Gastrocnemius medialis (tissue), 4 donors: ENCODE data around the gene LRRC23. TPM values are rescaled to one million over a fixed set of nuclear protein-coding genes. Genes with fewer than 3 reads are reported as not detected.
A peak's percentile ranks its signal among the peaks of the same experiment; 100 is the strongest.
"Not testable (repeated sequence)": the region's sequence is repeated elsewhere in the genome, so short reads cannot be mapped to it uniquely, and the experiment has no call there.

Source experiments
- ATAC-seq, 2 donors: fragments of 150-250 bp; one replicate each; pipeline ENCODE4 v1.9.1; 2016
- DNase-seq, 2 donors: peaks; one replicate each; pipeline ENCODE4 v3.0.0-alpha.2; 2019
- H3K27ac ChIP-seq, 4 donors: fragments of 200-600 bp; sonication (generic); 1 replicate in 1 of 4; 2 replicates in 3 of 4; pipeline ENCODE4 v1.5.1; 2016 to 2018; ENCODE audit warnings: mild to moderate bottlenecking in 2 of 4, moderate library complexity in 1 of 4
- H3K27me3 ChIP-seq, 3 donors: fragments of 200-600 bp; sonication (generic) in 2 of 3; 1 replicate in 1 of 3; 2 replicates in 2 of 3; pipeline versions ENCODE4 v1.5.1 to v1.6.0; 2016 to 2019; ENCODE audit warnings: mild to moderate bottlenecking in 1 of 3, moderate library complexity in 1 of 3
- H3K36me3 ChIP-seq, 2 donors: fragments of 200-600 bp; sonication (generic) in 1 of 2; one replicate each; pipeline ENCODE4 v1.5.1; 2017 to 2018
- H3K4me1 ChIP-seq, 2 donors: fragments of 200-600 bp; sonication (generic) in 1 of 2; one replicate each; pipeline ENCODE4 v1.5.1; 2016 to 2017; ENCODE audit warnings: mild to moderate bottlenecking in 2 of 2
- H3K4me3 ChIP-seq, 4 donors: fragments of 200-600 bp; sonication (generic) in 3 of 4; 1 replicate in 1 of 4; 2 replicates in 3 of 4; pipeline ENCODE4 v1.5.1; 2016 to 2019; ENCODE audit warnings: mild to moderate bottlenecking in 2 of 4
- H3K9me3 ChIP-seq, 3 donors: fragments of 200-600 bp; sonication (generic) in 2 of 3; 1 replicate in 1 of 3; 2 replicates in 2 of 3; pipeline ENCODE4 v1.5.1; 2016 to 2019
- POLR2A ChIP-seq, 2 donors: fragments of 450-650 bp; IDR thresholded peaks; one replicate each; pipeline ENCODE4 v1.6.1; 2017; ENCODE audit warnings: antibody characterized with exemption in 2 of 2, mild to moderate bottlenecking in 2 of 2, moderate library complexity in 2 of 2
- in situ Hi-C, 4 donors: fragments of 200-750 bp; cut with MboI; loops; one replicate each; pipeline versions ENCODE4 v1.15.0 to v1.8.0; 2017; ENCODE audit warnings: low sequenced_read_pairs in 4 of 4
- intact Hi-C: fragments of 100-400 bp; cut with DNase I; formaldehyde crosslinking; loops from one replicate; pipeline ENCODE4 v1.15.1; 2023; ENCODE audit warnings: low total_unique reads
- total RNA-seq, 4 donors: library from RNA; depleted of rRNA; stranded (reverse); fragments of >200 nt; gene quantifications; one replicate each; pipeline versions ENCODE4 v1.1.0 to v1.2.3, GENCODE V29; 2016
- TF ChIP-seq, protein P1 (sequence below), 5 experiments: fragments of 450-650 bp in 3 of 5; fragments of 200-600 bp in 2 of 5; sonication (generic) in 2 of 5; IDR thresholded peaks in 4 of 5; conservative IDR thresholded peaks in 1 of 5; 1 replicate in 4 of 5; 2 replicates in 1 of 5; pipeline ENCODE4 v1.5.1; 2016 to 2019; ENCODE audit warnings: antibody characterized with exemption in 5 of 5, mild to moderate bottlenecking in 3 of 5, moderate library complexity in 3 of 5

Gene LRRC23
- total RNA-seq, 4 donors from 2014 or later = 6.5 to 14.0 (median 11.0) TPM

DNA sequence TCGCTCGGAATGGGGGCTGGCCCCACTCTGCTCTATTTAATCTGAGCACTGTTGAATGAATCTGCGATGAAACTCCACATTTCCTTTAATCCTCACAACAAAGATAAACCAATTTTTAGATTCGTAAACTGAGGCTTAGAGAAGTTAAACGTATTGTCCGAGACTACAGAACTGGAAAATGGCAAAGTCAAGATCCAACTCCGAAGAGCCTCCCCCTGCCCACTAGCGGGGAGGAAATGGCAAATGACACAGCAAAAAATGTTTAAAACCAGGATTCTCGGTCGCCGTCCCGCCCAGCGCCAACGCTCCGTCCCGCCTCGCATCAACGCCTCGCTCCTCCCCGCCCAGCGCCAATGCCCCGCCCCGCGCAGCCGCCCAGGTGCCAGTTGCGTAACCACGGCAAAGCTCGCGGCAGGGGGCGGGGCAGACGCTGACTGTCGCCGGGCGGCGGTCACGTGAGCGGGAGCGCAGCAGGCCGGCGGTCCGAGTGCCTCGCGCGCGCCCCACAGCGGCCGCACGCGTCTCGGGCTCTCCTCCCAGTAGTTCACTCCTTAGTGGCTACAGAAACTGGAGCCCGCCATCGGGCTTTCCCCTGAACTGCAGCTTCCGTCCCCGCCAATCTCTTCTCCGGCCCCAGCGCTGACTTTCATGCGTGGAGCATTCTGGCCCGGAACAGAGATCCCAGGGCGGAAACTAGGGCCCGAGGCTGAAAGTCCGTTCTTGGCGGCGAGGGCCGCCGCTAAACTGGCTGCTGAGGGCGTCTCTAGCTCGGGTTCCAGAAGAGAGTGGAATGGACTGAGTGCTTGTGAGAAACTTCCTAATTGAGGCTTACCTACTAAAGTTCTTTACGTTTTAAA, 13.6 kb upstream of the LRRC23 start:
- in situ Hi-C loops (no loop called here), intact Hi-C loops (loop anchor here (1.0 kb wide), 4 partner anchors 13 to 39 kb away; partner anchors contain the start of genes LRRC23, SPSB2 and USP5)
- peak; percentile 53 to 56 for TF ChIP-seq POLR2A (IDR thresholded peaks at IDR 0.05)
- TF ChIP-seq, protein P1, sequence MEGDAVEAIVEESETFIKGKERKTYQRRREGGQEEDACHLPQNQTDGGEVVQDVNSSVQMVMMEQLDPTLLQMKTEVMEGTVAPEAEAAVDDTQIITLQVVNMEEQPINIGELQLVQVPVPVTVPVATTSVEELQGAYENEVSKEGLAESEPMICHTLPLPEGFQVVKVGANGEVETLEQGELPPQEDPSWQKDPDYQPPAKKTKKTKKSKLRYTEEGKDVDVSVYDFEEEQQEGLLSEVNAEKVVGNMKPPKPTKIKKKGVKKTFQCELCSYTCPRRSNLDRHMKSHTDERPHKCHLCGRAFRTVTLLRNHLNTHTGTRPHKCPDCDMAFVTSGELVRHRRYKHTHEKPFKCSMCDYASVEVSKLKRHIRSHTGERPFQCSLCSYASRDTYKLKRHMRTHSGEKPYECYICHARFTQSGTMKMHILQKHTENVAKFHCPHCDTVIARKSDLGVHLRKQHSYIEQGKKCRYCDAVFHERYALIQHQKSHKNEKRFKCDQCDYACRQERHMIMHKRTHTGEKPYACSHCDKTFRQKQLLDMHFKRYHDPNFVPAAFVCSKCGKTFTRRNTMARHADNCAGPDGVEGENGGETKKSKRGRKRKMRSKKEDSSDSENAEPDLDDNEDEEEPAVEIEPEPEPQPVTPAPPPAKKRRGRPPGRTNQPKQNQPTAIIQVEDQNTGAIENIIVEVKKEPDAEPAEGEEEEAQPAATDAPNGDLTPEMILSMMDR (IDR thresholded peaks at IDR 0.05 in 4 of 5, conservative IDR thresholded peaks at IDR 0.05 in 1 of 5) = peak; percentile 78 to 94 (median 87)
- peak; percentile 92 to 95 for DNase-seq
- peak overlapping the region; percentile 85 to 92 (median 87) for H3K27ac ChIP-seq
- H3K4me3 ChIP-seq = peak overlapping the region; percentile 60 to 83 (median 68)
- peaks cover 10% of the 10 kb centered on the region in 2 donors for H3K4me1 ChIP-seq
- no peaks in the 10 kb centered on the region for H3K27me3 ChIP-seq
- peak; percentile 99 for ATAC-seq
- H3K36me3 ChIP-seq = no peaks in the 10 kb centered on the region
- H3K9me3 ChIP-seq = no peaks in the 10 kb centered on the region

DNA sequence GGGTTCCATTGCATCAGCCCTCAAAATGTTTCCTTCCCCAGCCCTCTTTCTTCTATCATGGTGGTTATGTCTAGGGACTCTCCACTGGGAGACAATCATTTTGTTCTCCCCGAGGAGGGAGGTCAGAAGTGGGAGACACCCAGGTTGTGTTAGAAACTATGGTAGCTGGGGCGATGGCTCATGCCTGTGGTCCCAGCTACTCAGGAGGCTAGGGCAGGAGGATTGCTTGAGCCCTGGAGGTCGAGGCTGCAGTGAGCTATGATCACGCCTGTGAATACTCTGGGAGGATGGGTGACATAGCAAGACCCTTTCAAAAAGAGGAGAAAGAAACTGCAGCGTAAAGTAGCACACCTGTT, 13.0 kb upstream of the LRRC23 start:
- Histone ChIP-seq H3K27ac (peak overlapping the region; percentile 85 to 92 (median 87)), H3K27me3 (no peaks in the 10 kb centered on the region), H3K4me1 (peaks cover 10% of the 10 kb centered on the region in 2 donors), H3K9me3 (no peaks in the 10 kb centered on the region), H3K4me3 (peak overlapping the region; percentile 60 to 83 (median 68)), H3K36me3 (no peaks in the 10 kb centered on the region)
- DNase-seq (no peak), ATAC-seq (peak; percentile 3 to 13)
- intact Hi-C loops (loop anchor here (1.0 kb wide), 4 partner anchors 13 to 39 kb away; partner anchors contain the start of genes LRRC23, SPSB2 and USP5), in situ Hi-C loops (no loop called here)
- TF ChIP-seq POLR2A (IDR thresholded peaks at IDR 0.05) = no peak
- TF ChIP-seq, protein P1 (IDR thresholded peaks at IDR 0.05 in 4 of 5, conservative IDR thresholded peaks at IDR 0.05 in 1 of 5) = no peak

DNA sequence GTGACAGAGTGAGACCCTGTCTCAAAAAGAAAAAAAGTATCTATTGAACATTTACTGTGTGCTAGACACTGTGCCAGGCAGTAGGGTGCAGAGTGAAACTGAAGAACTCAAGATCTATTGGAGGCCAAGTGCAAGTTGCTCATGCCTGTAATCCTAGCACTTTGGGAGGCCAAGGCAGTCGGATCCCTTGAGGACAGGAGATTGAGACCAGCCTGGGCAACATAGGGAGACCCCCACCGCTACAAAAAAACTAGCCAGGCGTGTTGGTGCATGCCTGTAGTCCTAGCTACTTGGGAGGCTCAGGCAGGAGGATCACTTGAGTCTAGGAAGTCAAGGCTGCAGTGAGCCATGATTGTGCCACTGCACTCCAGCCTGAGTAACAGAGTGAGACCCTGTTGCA, 11.9 kb upstream of the LRRC23 start:
- H3K27me3 ChIP-seq, ATAC-seq, in situ Hi-C loops: not testable (repeated sequence)

DNA sequence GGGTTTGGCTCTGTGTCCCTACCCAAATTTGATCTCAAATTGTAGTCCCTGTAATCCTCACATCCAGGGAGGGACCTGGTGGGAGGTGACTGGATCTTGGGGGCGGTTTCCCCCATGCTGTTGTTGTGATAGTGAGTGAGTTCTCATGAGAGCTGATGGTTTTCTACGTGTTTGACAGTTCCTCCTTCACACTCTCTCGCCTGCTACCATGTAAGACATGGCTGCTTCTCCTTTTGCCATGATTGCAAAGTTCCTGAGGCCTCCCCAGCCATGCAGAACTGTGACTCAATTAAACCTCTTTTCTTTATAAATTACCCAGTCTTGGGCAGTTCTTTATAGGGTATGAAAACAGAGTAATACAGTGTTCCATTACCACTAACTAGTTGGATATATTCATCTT, 10.3 kb upstream of the LRRC23 start:
- Histone ChIP-seq H3K4me3 (no peak overlapping the region), H3K27ac (no peak overlapping the region), H3K4me1 (peaks cover 10% of the 10 kb centered on the region in 2 donors), H3K36me3 (no peaks in the 10 kb centered on the region), H3K27me3 (no peaks in the 10 kb centered on the region), H3K9me3 (no peaks in the 10 kb centered on the region)
- TF ChIP-seq POLR2A (IDR thresholded peaks at IDR 0.05) = no peak
- TF ChIP-seq, protein P1 (IDR thresholded peaks at IDR 0.05 in 4 of 5, conservative IDR thresholded peaks at IDR 0.05 in 1 of 5) = no peak
- ATAC-seq = no peak
- in situ Hi-C loops (no loop called here), intact Hi-C loops (no loop called here)
- DNase-seq = no peak

More for the DNA sequence above, 11.9 kb upstream of the LRRC23 start:
- H3K27ac ChIP-seq, H3K4me3 ChIP-seq, H3K36me3 ChIP-seq, H3K9me3 ChIP-seq, DNase-seq, intact Hi-C loops: not testable (repeated sequence)
- peaks cover 10% of the 10 kb centered on the region in 2 donors for H3K4me1 ChIP-seq

DNA sequence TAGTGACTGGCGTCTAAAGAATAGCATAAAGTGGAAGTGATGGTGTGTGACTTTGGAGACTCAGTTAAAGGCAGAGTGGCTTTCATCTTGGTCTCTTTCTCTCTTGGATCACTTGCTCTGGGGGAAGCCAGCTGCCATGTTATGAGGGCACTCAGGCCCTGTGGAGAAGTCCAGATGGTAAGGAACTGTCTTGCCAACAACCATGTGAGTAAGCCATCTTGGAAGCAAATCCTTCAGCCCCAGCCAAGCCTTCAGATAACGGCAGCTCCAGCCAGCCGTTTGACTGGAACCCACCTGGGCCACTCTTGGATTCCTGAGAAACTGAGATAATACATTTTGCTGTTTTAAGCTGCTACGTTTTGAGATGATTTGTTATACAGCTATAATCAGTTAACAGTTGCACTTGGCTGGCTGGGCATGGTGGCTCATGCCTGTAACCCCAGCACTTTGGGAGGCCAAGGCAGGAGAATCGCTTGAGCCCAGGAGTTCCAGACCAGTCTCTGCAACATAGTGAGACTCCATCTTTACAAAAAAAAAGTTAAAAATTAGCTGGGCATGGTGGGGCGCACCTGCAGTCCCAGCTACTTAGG, 7.7 kb upstream of the LRRC23 start:
- Histone ChIP-seq H3K27me3 (no peaks in the 10 kb centered on the region), H3K27ac (no peak overlapping the region), H3K9me3 (no peaks in the 10 kb centered on the region), H3K36me3 (no peaks in the 10 kb centered on the region), H3K4me3 (no peak overlapping the region), H3K4me1 (no peaks in the 10 kb centered on the region)
- TF ChIP-seq, protein P1 (IDR thresholded peaks at IDR 0.05 in 4 of 5, conservative IDR thresholded peaks at IDR 0.05 in 1 of 5) = no peak
- no peak for TF ChIP-seq POLR2A (IDR thresholded peaks at IDR 0.05)
- intact Hi-C loops = no loop called here
- DNase-seq = no peak
- in situ Hi-C loops = no loop called here
- no peak for ATAC-seq
